Tibial nerve (tissue), 4 donors: ENCODE data around the gene SP140. TPM values are rescaled to one million over a fixed set of nuclear protein-coding genes. Genes with fewer than 3 reads are reported as not detected.
"Not testable (repeated sequence)": the region's sequence is repeated elsewhere in the genome, so short reads cannot be mapped to it uniquely, and the experiment has no call there.

Experiments
- DNase-seq, 2 donors: peaks; one replicate each; pipeline ENCODE4 v3.0.0-alpha.2; 2019; ENCODE audit warnings: low spot score in 2 of 2
- H3K27ac ChIP-seq, 4 donors: fragments of 200-600 bp; sonication (generic) in 3 of 4; one replicate each; pipeline ENCODE4 v1.5.1; 2017 to 2019; ENCODE audit warnings: mild to moderate bottlenecking in 1 of 4
- H3K27me3 ChIP-seq, 2 donors: fragments of 200-600 bp; sonication (generic) in 1 of 2; one replicate each; pipeline versions ENCODE4 v1.5.1 to v1.6.0; 2017 to 2019
- H3K36me3 ChIP-seq, 3 donors: fragments of 200-600 bp; sonication (generic); one replicate each; pipeline ENCODE4 v1.5.1; 2018 to 2019
- H3K4me1 ChIP-seq, 4 donors: fragments of 200-600 bp; sonication (generic) in 3 of 4; one replicate each; pipeline ENCODE4 v1.5.1; 2017 to 2019
- H3K4me3 ChIP-seq, 4 donors: fragments of 200-600 bp; sonication (generic) in 3 of 4; one replicate each; pipeline ENCODE4 v1.5.1; 2017 to 2019; ENCODE audit warnings: mild to moderate bottlenecking in 1 of 4, moderate library complexity in 1 of 4
- H3K9me3 ChIP-seq, 4 donors: fragments of 200-600 bp; sonication (generic) in 3 of 4; one replicate each; pipeline ENCODE4 v1.5.1; 2017 to 2019
- EP300 ChIP-seq, 2 donors: sonication (generic); formaldehyde crosslinking; IDR thresholded peaks; one replicate each; pipeline ENCODE4 v1.6.1; 2017; ENCODE audit warnings: antibody characterized with exemption in 2 of 2, mild to moderate bottlenecking in 1 of 2
- POLR2A ChIP-seq, 2 donors: fragments of 450-650 bp; IDR thresholded peaks; one replicate each; pipeline ENCODE4 v1.6.1; 2017; ENCODE audit warnings: antibody characterized with exemption in 2 of 2, mild to moderate bottlenecking in 2 of 2, moderate library complexity in 2 of 2
- WGBS, 2 donors: methylation state at CpG; one replicate each; pipeline ENCODE4 v1.1.5; 2018; 5-methylcytosine and 5-hydroxymethylcytosine counted together
- total RNA-seq, 4 donors: library from RNA; depleted of rRNA; stranded (reverse); fragments of >200 nt; gene quantifications; one replicate each; pipeline ENCODE4 v1.1.0, GENCODE V29; 2016
- TF ChIP-seq, protein P1 (sequence below), 5 experiments: fragments of 200-600 bp in 3 of 5; fragments of 450-650 bp in 2 of 5; sonication (generic) in 3 of 5; IDR thresholded peaks; one replicate each; pipeline ENCODE4 v1.5.1; 2016 to 2019; ENCODE audit warnings: antibody characterized with exemption in 5 of 5, mild to moderate bottlenecking in 3 of 5, moderate library complexity in 2 of 5

SP140 gene
- total RNA-seq, 4 donors from 2014 or later: 0.63 to 4.5 (median 1.4) TPM

GRCh38 chr2:230282936-230283335, 57.4 kb downstream of the SP140 start:
- no peak for DNase-seq
- Histone ChIP-seq H3K4me1 (no peaks in the 10 kb centered on the region), H3K9me3 (peaks cover 0 to 5% (median 0%) of the 10 kb centered on the region in 4 donors), H3K36me3 (no peaks in the 10 kb centered on the region), H3K4me3 (no peak overlapping the region), H3K27ac (no peak overlapping the region), H3K27me3 (no peaks in the 10 kb centered on the region)
- 86 to 87% methylated on average over 2 of the region's 2 CpGs for WGBS, 2 donors
- TF ChIP-seq POLR2A (IDR thresholded peaks at IDR 0.05) (no peak), EP300 (IDR thresholded peaks at IDR 0.05) (no peak)
- TF ChIP-seq, protein P1, sequence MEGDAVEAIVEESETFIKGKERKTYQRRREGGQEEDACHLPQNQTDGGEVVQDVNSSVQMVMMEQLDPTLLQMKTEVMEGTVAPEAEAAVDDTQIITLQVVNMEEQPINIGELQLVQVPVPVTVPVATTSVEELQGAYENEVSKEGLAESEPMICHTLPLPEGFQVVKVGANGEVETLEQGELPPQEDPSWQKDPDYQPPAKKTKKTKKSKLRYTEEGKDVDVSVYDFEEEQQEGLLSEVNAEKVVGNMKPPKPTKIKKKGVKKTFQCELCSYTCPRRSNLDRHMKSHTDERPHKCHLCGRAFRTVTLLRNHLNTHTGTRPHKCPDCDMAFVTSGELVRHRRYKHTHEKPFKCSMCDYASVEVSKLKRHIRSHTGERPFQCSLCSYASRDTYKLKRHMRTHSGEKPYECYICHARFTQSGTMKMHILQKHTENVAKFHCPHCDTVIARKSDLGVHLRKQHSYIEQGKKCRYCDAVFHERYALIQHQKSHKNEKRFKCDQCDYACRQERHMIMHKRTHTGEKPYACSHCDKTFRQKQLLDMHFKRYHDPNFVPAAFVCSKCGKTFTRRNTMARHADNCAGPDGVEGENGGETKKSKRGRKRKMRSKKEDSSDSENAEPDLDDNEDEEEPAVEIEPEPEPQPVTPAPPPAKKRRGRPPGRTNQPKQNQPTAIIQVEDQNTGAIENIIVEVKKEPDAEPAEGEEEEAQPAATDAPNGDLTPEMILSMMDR (IDR thresholded peaks at IDR 0.05): no peak

DNA sequence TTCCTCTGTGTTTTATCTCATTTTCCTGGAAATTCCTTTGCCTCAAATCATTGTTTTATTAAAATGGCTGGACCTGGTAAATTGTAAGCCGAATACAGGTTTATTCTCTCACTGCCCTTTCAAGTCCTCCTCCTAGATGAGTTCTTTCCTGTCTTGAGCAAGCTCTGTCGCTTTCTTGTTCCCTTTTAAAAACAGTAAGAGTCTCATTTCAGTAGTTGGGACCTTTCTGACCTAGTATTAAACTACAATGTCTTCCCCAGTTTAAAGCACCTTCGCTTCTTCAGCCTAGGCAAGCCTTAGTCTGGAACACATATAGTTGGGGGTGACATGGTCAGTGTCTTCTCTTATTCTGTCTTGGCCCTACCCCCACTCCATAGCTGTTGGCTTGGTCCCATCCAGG, 60.5 kb downstream of the SP140 start:
- Histone ChIP-seq H3K27ac (no peak overlapping the region), H3K36me3 (no peaks in the 10 kb centered on the region), H3K4me3 (no peak overlapping the region), H3K4me1 (no peaks in the 10 kb centered on the region), H3K27me3 (no peaks in the 10 kb centered on the region), H3K9me3 (peaks cover 0 to 7% (median 0%) of the 10 kb centered on the region in 4 donors)
- DNase-seq: no peak
- 76 to 83% methylated on average over 3 of the region's 3 CpGs for WGBS, 2 donors
- TF ChIP-seq, protein P1 (IDR thresholded peaks at IDR 0.05): no peak
- no peak for TF ChIP-seq POLR2A (IDR thresholded peaks at IDR 0.05)
- no peak for TF ChIP-seq EP300 (IDR thresholded peaks at IDR 0.05)

DNA sequence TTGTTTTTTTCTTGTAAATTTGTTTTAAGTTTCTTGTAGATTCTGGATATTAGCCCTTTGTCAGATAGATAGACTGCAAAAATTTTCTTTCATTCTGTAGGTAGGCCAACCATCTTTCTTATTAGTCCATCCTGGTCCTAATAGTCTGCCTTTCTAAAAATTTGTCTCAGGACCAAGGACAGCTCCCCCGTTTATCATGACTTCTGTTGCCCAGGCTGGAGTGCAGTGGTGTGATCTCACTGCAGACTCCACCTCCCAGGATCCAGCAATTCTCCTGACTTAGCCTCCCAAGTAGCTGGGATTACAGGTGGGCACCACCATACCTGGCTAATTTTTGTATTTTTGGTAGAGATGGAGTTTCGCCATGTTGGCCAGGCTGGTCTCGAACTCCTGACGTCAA, 63.8 kb downstream of the SP140 start:
- not testable (repeated sequence) for H3K27ac ChIP-seq, H3K9me3 ChIP-seq, H3K4me1 ChIP-seq, H3K4me3 ChIP-seq, DNase-seq, H3K36me3 ChIP-seq, H3K27me3 ChIP-seq
- WGBS, 2 donors: 88 to 89% methylated on average over 4 of the region's 4 CpGs

DNA sequence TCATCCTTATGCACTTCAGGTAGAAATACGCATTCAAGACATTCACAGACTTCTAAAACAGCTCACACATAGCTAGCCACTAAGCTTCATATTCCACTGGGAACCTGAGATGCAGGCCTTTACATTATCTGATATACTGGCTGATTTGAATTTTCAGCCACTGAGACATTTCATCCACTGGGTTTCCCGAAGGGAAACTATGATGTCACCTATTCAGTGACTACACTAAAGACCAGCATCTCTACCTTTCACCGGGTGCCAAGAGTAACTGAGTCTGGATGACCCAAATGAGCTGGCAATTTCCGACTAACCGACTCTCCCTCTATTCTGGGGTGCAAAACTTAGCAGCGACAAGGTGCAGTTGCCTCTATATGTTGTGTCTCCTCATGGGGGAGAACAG, 69.7 kb downstream of the SP140 start:
- H3K27me3 ChIP-seq: no peaks in the 10 kb centered on the region
- peaks cover 0 to 7% (median 0%) of the 10 kb centered on the region in 4 donors for H3K9me3 ChIP-seq
- TF ChIP-seq, protein P1 (IDR thresholded peaks at IDR 0.05): no peak
- TF ChIP-seq POLR2A (IDR thresholded peaks at IDR 0.05) (no peak), EP300 (IDR thresholded peaks at IDR 0.05) (no peak)
- no peak overlapping the region for H3K27ac ChIP-seq
- WGBS, 2 donors: 92 to 93% methylated on average over 6 of the region's 6 CpGs
- no peak for DNase-seq
- H3K4me3 ChIP-seq: no peak overlapping the region
- no peaks in the 10 kb centered on the region for H3K36me3 ChIP-seq
- H3K4me1 ChIP-seq: no peaks in the 10 kb centered on the region

DNA sequence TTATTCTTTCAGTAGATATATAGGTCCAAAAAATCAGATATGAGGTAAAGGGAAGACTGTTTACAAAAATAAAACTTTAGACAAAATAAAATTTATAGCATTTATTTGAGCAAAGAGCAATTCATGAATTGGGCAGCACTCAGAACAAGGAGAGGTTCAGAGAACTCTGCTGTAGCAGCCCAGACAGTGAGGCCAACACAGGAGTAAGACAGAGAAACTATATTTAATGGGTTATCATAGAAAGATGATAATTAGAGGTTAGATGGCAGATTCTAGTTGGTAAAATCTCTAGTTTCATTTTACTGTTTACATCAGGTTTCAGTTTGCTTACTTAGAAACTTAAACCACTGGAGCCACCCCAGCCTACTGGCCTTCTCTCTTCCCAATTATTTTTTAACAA, 71.4 kb downstream of the SP140 start:
- H3K36me3 ChIP-seq: no peaks in the 10 kb centered on the region
- H3K27ac ChIP-seq: no peak overlapping the region
- H3K27me3 ChIP-seq: no peaks in the 10 kb centered on the region
- H3K9me3 ChIP-seq: peaks cover 0 to 24% (median 0%) of the 10 kb centered on the region in 4 donors
- DNase-seq: no peak
- TF ChIP-seq POLR2A (IDR thresholded peaks at IDR 0.05) (no peak), EP300 (IDR thresholded peaks at IDR 0.05) (no peak)
- TF ChIP-seq, protein P1 (IDR thresholded peaks at IDR 0.05): no peak
- H3K4me3 ChIP-seq: no peak overlapping the region
- no peaks in the 10 kb centered on the region for H3K4me1 ChIP-seq

- H3K27ac ChIP-seq: no peak overlapping the region
- no peaks in the 10 kb centered on the region for H3K27me3 ChIP-seq
- H3K4me3 ChIP-seq: no peak overlapping the region
- DNase-seq: no peak
- H3K9me3 ChIP-seq: peaks cover 0 to 49% (median 0%) of the 10 kb centered on the region in 4 donors
- 100% methylated on average over 1 to 2 of the region's 2 CpGs for WGBS, 2 donors
- H3K4me1 ChIP-seq: no peaks in the 10 kb centered on the region
- TF ChIP-seq POLR2A (IDR thresholded peaks at IDR 0.05): no peak
- TF ChIP-seq, protein P1 (IDR thresholded peaks at IDR 0.05): no peak
- no peak for TF ChIP-seq EP300 (IDR thresholded peaks at IDR 0.05)
- H3K36me3 ChIP-seq: no peaks in the 10 kb centered on the region
Observed at GRCh38 chr2:230299618-230300017, 74.1 kb downstream of the SP140 start.
